Ascending aorta (tissue), 2 donors: ENCODE data around the gene SYNJ2. TPM values are rescaled to one million over a fixed set of nuclear protein-coding genes. Genes with fewer than 3 reads are reported as not detected.

ENCODE experiments used
- DNase-seq, 2 donors: peaks; one replicate each; pipeline ENCODE4 v3.0.0-alpha.2; 2019; ENCODE audit warnings: low spot score in 2 of 2
- H3K27ac ChIP-seq, 2 donors: fragments of 200-600 bp; sonication (generic); one replicate each; pipeline ENCODE4 v1.5.1; 2016 to 2017; ENCODE audit warnings: mild to moderate bottlenecking in 1 of 2
- H3K27me3 ChIP-seq: fragments of 200-600 bp; sonication (generic); one replicate; pipeline ENCODE4 v1.5.1; 2017
- H3K36me3 ChIP-seq, 2 donors: fragments of 200-600 bp; sonication (generic); one replicate each; pipeline ENCODE4 v1.5.1; 2016
- H3K4me1 ChIP-seq, 2 donors: fragments of 200-600 bp; sonication (generic); one replicate each; pipeline ENCODE4 v1.5.1; 2016 to 2017; ENCODE audit warnings: mild to moderate bottlenecking in 1 of 2
- H3K4me3 ChIP-seq, 2 donors: fragments of 200-600 bp; sonication (generic); one replicate each; pipeline ENCODE4 v1.5.1; 2016 to 2017; ENCODE audit warnings: mild to moderate bottlenecking in 1 of 2
- H3K9me3 ChIP-seq, 2 donors: fragments of 200-600 bp; sonication (generic); one replicate each; pipeline ENCODE4 v1.5.1; 2016
- intact Hi-C: fragments of 100-400 bp; cut with DNase I; formaldehyde crosslinking; loops from one replicate; pipeline ENCODE4 v1.15.1; 2023
- total RNA-seq: library from RNA; depleted of rRNA; stranded (reverse); fragments of >200 nt; gene quantifications from one replicate; pipeline ENCODE4 v1.1.0, GENCODE V29; 2016
- TF ChIP-seq, protein P1 (sequence below), 3 experiments: fragments of 200-600 bp in 2 of 3; fragments of 450-650 bp in 1 of 3; sonication (generic) in 2 of 3; IDR thresholded peaks; one replicate each; pipeline ENCODE4 v1.5.1; 2016 to 2019; ENCODE audit warnings: antibody characterized with exemption in 3 of 3, mild to moderate bottlenecking in 1 of 3, moderate library complexity in 1 of 3

The SYNJ2 gene
- total RNA-seq, 1 donor from 2014 or later: 3.0 TPM

DNA sequence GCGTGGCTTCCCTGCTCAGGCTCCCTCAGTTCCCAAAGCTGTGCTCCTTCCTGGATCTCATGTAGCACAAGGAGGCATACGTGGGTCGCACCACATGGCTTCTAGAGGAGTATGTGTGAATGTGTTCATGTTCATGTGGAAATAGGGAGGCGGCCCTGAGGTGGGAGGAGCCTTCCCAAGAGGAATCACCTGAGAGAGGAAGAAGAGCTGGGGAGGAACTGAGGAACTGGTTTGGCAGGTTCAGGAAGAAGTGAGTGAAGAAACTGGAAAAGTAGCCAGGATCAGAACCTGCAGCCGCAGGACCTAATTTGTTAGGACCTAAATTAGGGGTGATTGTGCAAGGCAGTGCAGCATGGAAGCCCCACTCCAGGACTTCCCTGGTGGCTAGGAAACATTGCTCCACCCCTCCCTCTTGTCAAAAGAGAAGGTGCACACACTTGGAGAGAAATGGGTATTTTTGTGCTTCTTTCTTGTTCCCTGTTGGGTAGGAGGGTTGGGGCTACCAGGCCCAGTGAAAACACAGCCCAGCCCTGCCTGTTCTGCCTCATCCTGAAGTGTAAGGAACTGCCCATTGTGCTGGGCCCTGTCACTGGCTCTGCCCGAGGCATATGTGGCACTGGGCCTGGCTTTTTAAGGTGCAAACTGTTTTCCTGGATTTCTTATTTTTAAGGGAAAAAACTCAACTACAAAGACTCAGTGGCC, 20.7 kb downstream of the SYNJ2 start:
- no peak for DNase-seq
- Histone ChIP-seq H3K4me3 (peak overlapping the region in 1 of 2 donors; percentile 24), H3K9me3 (no peaks in the 10 kb centered on the region), H3K36me3 (no peaks in the 10 kb centered on the region), H3K4me1 (peaks cover 23 to 42% of the 10 kb centered on the region in 2 donors), H3K27ac (peak overlapping the region; percentile 90), H3K27me3 (no peaks in the 10 kb centered on the region)
- intact Hi-C loops: loop anchor here (2.0 kb wide), 2 partner anchors 24 to 40 kb away; no protein-coding TSS in a partner anchor
- TF ChIP-seq, protein P1, sequence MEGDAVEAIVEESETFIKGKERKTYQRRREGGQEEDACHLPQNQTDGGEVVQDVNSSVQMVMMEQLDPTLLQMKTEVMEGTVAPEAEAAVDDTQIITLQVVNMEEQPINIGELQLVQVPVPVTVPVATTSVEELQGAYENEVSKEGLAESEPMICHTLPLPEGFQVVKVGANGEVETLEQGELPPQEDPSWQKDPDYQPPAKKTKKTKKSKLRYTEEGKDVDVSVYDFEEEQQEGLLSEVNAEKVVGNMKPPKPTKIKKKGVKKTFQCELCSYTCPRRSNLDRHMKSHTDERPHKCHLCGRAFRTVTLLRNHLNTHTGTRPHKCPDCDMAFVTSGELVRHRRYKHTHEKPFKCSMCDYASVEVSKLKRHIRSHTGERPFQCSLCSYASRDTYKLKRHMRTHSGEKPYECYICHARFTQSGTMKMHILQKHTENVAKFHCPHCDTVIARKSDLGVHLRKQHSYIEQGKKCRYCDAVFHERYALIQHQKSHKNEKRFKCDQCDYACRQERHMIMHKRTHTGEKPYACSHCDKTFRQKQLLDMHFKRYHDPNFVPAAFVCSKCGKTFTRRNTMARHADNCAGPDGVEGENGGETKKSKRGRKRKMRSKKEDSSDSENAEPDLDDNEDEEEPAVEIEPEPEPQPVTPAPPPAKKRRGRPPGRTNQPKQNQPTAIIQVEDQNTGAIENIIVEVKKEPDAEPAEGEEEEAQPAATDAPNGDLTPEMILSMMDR (IDR thresholded peaks at IDR 0.05): no peak

DNA sequence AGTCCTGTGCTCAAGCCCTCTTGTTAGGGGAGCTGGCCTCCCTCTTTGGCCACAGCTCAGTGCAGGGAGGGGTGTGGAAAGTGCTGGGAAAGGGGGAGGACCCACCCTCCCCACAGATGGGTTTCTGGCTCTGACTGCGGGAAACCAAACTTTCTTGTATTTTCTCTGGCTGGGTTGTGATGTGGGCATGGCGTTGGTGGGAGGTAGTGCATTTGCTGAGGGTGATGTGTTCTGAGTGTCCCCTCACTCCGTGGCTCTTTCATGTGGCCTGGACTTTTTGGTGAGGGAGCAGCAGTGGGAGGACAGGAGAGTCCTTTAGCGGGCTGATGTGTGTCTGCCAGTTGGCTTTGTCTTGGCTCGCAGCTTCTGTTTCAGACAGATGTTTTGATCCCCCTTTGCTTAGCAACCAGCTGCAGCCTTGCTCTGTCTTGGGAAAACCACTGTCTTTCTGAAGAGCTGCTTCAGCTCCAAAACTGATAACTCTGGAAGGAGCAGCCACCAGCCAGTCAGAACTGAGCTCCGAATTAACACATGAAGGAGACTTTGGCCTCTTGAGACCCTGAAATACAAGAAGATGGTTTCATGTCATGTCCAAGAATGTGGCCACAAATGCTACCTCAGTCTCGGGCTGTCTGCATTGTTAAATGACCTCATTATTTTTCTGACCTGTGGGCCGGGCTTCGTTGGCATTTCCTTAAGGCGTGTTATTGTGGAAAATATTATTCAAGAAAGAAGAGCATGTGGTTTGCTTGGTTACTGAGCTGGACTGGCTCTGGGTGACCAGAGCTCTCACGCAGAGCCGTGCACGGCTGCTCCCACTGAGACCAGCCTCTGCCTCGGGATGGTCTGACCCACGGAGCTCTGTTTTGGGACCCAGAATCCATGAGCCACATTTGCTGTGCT, 21.5 kb downstream of the SYNJ2 start:
- TF ChIP-seq, protein P1 (IDR thresholded peaks at IDR 0.05): no peak
- peak overlapping the region in 1 of 2 donors; percentile 24 for H3K4me3 ChIP-seq
- peak in 1 of 2 donors; percentile 90 for DNase-seq
- peaks cover 23 to 44% of the 10 kb centered on the region in 2 donors for H3K4me1 ChIP-seq
- no peaks in the 10 kb centered on the region for H3K9me3 ChIP-seq
- no peaks in the 10 kb centered on the region for H3K27me3 ChIP-seq
- H3K27ac ChIP-seq: peak overlapping the region; percentile 90
- intact Hi-C loops: loop anchor here (1.0 to 2.0 kb wide), 3 partner anchors 21 to 40 kb away; no protein-coding TSS in a partner anchor
- no peaks in the 10 kb centered on the region for H3K36me3 ChIP-seq

DNA sequence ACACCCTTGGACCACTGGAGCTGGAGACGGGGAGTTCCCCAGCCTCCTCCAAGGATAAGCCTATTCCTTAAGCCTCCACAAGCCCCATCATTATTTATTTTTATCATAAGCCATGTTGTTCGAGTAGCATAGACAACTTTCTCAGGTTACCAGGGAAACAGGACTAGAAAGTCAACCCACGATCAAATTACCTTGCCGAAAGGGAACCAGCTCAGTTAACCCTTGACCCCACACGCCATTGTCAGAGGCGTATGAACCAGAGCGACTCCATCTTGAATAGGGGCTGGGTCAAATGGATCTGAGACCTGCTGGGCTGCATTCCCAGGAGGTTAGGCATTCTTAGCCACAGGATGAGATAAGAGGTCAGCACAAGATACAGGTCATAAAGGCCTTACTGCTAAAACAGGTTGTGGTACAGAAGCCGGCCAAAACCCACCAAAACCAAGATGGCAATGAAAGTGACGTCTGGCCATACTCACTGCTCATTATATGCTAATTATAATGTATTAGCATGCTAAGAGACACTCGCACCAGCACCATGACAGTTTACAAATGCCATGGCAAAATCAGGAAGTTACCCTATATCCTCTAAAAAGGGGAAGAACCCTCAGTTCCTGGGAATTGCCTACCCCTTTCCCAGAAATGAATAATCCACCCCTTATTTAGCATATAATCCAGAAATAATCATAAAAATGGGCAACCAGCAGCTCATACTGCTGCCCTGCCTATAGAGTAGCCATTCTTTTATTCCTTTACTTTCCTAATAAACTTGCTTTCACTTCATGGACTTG, 22.4 kb downstream of the SYNJ2 start:
- Histone ChIP-seq H3K4me1 (peaks cover 24 to 50% of the 10 kb centered on the region in 2 donors), H3K36me3 (no peaks in the 10 kb centered on the region), H3K4me3 (no peak overlapping the region), H3K27ac (peak overlapping the region; percentile 90), H3K9me3 (no peaks in the 10 kb centered on the region), H3K27me3 (no peaks in the 10 kb centered on the region)
- DNase-seq: no peak
- intact Hi-C loops: loop anchor here (1.0 to 2.0 kb wide), 3 partner anchors 22 to 39 kb away; no protein-coding TSS in a partner anchor
- TF ChIP-seq, protein P1 (IDR thresholded peaks at IDR 0.05): no peak

DNA sequence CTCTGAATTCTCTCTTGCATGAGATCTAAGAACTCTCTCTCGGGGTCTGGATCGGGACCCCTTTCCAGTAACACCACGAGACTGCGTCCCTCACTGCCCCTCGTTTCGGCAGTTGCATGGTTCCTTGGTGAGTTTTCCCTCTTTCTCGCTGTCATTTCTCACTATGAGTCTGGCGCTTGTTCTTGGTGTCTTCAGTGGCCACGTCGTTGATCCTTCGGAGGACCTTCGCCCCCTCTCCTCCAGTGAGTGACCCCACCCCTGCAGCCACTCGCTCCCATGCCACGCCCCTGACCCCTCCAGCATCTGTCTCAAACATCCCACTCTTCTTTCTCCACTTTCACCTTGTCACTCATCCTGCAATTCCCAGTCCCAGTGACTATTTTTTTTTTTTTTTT, 23.0 kb downstream of the SYNJ2 start:
- Histone ChIP-seq H3K4me1 (peaks cover 22 to 50% of the 10 kb centered on the region in 2 donors), H3K4me3 (no peak overlapping the region), H3K36me3 (no peaks in the 10 kb centered on the region), H3K27me3 (no peaks in the 10 kb centered on the region), H3K27ac (peak overlapping the region; percentile 90), H3K9me3 (no peaks in the 10 kb centered on the region)
- intact Hi-C loops: no loop called here
- no peak for DNase-seq
- TF ChIP-seq, protein P1 (IDR thresholded peaks at IDR 0.05): no peak

DNA sequence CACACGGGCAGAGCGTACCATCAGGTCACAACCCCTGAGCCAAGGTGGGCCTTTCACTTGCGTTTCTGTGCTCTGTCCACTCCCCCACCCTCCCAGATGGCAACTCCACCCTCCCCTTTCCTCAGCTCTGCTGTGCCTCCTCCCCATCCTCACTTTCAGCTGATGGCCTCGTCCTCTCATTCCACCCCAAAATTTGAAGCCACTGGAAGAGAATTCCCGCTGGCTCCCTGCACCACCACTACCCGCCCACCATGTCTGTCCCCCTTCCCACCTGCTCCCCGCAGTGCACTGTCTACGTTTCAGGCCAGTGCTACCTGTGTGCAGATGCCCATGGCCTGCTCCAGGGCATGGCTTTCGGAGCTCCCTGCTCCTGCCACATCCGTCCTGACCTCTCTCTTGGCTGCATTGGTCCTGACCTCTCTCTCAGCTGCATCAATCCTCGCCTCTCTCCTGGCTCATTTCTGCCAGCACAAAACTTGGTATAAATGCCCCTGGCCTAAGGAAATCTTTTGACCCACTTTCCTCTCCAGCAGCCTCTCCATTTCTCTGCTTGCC, 24.0 kb downstream of the SYNJ2 start:
- intact Hi-C loops: no loop called here
- DNase-seq: no peak
- H3K4me3 ChIP-seq: no peak overlapping the region
- H3K27me3 ChIP-seq: no peaks in the 10 kb centered on the region
- H3K9me3 ChIP-seq: no peaks in the 10 kb centered on the region
- H3K27ac ChIP-seq: peak overlapping the region in 1 of 2 donors; percentile 90
- TF ChIP-seq, protein P1 (IDR thresholded peaks at IDR 0.05): no peak
- H3K4me1 ChIP-seq: peaks cover 19 to 51% of the 10 kb centered on the region in 2 donors
- no peaks in the 10 kb centered on the region for H3K36me3 ChIP-seq
